IPS-11a (cell line): ENCODE results near the gene IQCE.

Source experiments
- H3K4me3 ChIP-seq: one replicate; pipeline ENCODE4 v1.5.1; 2013; ENCODE audit warnings: low read depth, low read length, control low read depth

The IQCE gene

DNA sequence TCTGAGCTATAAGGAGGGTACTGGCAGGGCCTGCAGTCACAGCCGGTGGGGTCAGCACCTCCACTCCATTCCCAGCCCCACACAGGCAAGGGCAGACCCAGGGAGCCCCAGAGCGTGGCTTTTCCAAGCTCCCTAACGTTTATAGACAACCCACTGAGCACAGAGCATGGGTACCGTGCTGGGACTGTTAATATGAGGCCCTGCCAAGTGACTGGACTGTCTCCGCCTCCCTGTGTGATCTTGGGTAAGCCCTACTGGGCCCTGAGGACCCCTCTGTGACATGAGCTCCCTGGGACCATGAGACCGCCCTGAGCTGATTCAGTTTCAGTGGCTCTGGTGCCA lies 85.4 kb downstream of the IQCE start:
- no peak overlapping the region for H3K4me3 ChIP-seq

DNA sequence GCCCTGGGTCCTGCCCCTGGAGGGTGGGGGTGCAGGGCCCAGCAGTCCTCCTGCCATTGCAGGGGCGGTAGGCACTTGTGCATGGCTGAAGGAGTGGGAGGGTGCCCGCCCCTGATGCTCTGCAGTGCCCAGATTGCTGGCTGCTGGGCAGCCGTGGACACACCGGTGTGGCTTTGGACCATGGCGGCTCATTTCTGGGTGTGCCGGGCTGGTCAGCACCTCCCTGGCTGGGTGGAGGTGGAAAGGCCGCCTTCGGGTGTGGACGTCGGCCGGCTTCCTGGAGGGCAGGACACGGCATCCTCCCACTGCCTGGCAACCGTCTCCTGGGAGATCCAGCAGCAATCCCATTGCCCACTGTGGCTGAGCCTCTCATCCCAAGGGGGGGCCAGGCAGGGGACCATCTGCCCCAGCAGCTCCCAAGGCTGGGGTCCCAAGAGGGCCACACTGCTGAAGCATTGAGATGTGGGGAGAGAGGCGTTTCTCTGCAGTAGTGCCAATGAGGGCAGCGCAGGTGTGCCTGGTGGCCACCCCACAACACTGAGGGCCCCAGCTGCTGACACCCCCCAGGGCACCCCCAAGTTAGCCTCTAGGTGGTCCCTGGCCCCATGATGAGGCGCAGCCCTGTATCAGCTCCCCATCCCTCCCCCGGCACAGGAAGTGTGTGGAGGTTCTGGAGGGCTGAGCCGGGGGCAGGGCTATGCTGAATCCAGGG lies 85.9 kb downstream of the IQCE start:
- no peak overlapping the region for H3K4me3 ChIP-seq

DNA sequence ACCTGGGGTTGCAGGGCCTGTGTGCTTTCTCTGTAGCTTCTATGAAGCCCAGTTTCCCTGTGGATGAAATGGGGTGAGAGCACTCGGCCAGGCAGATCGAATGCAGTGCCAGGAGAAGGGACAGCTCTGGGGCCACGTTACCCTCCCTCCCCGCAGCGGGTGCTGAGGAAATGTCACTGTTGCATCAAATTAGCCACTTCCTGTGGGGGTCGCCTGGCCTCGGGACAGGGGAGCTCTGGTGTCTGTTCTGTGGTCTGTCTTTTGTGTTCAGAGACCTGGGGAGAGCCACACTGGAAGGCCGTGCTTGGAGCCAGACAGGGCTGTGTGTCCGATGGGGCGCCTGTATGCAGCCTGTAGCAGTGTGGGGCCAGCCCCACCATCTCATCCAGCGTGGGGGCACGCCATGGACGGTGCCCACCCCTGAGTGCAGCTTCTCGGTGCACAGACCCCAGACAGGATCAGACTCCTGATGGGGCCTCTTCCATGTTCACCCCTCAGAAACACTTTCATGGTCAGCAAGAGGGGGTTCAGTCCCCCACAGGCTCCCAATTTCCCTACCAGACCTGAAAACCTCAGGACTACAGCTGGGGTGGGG lies 86.6 kb downstream of the IQCE start:
- H3K4me3 ChIP-seq = no peak overlapping the region

DNA sequence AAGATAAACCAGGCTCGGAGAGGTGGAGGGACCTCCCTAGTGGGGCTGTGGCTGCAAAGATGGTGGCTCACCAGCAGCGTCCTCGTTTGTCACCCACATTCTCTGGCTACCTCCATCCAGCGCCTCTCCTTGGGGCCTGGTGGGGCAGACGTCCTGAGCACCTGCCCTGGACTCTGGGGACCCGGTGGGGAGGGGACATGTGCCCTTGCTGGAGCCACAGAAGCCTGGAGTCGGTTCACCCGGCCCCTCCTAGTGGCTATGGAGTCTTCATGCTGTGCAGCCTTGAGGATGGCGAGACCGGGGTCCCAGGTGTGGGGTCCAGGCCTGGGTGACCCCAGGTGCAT lies 87.5 kb downstream of the IQCE start:
- no peak overlapping the region for H3K4me3 ChIP-seq

- no peak overlapping the region for H3K4me3 ChIP-seq
Measured at GRCh38 chr7:2646680-2647571, 88.1 kb downstream of the IQCE start.

DNA sequence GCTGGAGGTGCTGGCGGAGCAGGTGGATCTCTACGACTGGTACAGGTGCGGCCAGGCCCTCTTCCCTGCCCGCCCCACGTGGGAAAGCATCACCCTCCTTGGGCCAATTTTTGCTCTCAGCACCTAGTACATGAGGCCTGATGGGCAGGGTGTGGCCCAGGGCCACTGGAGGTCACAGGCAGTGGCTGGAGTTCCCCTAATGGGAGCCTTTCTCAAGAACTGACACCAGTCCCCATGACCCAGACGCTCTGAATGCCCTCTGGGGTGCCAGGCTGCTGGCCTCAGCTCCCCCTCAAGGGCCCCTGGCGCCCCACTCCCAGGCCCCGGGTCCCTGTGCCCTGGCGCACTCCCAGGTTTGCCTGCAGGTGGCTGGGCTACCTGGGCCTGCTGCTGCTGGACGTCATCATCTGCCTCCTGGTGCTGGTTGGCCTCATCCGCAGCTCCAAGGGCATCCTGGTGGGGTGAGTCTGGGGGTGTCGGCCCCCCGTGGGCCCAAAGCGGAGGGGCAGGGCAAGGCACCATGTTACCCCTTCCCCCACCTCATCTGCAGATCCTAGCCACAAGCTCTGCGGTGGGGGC lies 88.9 kb downstream of the IQCE start:
- H3K4me3 ChIP-seq = no peak overlapping the region

GRCh38 chr7:2649139-2649838 lies 90.5 kb downstream of the IQCE start:
- H3K4me3 ChIP-seq = no peak overlapping the region

DNA sequence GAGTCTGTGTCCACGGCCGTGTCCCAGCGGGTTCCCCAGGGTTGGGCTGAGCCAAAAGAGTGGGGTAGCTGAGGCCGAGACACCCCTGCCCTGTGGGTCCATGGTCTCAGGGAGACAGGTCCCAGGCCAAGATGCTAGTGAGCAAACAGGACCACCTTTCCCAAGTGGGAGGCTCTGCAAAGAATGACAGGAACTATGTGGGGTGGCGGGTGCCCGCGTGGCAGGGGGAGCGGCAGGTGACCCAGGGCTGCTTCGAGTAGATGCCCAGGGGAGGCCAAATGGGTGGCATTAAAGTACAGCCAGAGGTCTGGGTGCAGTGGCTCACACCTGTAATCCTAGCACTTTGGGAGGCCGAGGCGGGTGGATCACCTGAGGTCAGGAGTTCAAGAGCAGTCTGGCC lies 91.2 kb downstream of the IQCE start:
- H3K4me3 ChIP-seq = no peak overlapping the region

- no peak overlapping the region for H3K4me3 ChIP-seq
Measured at GRCh38 chr7:2650451-2650850, 91.7 kb downstream of the IQCE start.

DNA sequence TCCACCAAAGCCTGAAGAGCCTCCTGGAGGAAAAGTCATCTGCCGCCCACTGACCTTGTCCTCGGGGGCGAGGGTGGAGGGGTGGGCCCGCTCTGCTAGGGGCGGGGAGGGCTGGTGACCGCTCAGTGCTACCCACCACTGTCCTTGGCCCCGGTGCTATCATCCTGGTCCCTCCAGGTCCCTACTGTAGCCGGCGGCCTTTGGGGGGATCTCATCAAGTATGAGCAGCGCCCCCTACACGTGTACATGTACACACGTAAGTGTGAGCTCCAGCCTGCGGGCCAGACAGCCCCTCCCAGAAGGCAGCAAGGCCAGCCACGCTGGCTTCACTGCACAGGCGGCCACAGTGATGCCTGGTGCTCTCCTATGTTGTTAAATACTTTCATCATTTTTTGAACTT lies 92.6 kb downstream of the IQCE start:
- H3K4me3 ChIP-seq = no peak overlapping the region

GRCh38 chr7:2651847-2652735 lies 93.3 kb downstream of the IQCE start:
- H3K4me3 ChIP-seq = no peak overlapping the region

DNA sequence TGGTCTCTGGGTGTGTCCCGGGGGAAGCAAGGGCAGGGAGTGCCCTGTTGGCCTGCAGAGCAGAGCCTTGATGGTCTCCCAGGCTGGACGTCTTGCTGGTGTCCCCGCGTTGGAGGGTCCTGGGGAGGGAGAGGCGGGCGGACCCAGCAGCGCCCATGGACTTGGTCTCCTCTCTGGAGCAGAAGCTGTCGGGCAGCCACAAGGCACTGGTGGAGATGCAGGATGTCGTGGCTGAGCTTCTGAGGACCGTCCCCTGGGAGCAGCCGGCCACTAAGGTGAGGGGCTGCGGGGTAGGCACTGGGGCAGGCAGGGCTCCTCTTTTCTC lies 93.9 kb downstream of the IQCE start:
- no peak overlapping the region for H3K4me3 ChIP-seq

GRCh38 chr7:2654059-2654458 lies 95.3 kb downstream of the IQCE start:
- H3K4me3 ChIP-seq = no peak overlapping the region

DNA sequence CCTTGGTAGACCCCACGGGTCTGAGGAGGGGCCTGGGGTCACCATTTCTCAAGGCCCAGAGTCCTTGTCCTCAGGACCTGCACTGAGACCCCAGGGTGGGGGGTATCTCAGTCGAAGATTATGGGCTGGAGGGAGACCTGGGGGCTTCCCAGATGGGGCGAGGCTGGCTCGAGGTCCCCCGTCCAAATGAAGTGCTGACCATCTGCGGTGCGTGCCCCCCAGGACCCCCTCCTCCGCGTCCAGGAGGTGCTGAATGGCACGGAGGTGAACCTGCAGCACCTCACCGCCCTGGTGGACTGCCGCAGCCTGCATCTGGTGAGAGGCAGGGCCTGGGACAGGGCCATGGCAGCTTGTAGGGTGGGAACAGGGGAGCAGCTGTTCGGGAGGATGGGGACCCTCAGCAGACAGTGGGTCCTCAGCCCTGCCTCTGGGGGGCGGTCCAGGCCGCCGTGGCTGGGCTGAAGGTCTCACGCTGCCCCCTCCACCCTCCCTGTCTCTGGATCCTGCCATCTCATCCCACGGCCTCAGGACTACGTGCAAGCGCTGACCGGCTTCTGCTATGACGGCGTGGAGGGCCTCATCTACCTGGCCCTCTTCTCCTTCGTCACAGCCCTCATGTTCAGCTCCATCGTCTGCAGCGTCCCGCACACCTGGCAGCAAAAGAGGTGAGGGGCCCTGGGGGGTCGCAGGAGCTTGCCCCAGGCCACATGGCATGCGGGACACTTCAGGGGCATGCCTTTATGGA lies 97.3 kb downstream of the IQCE start:
- H3K4me3 ChIP-seq = no peak overlapping the region

DNA sequence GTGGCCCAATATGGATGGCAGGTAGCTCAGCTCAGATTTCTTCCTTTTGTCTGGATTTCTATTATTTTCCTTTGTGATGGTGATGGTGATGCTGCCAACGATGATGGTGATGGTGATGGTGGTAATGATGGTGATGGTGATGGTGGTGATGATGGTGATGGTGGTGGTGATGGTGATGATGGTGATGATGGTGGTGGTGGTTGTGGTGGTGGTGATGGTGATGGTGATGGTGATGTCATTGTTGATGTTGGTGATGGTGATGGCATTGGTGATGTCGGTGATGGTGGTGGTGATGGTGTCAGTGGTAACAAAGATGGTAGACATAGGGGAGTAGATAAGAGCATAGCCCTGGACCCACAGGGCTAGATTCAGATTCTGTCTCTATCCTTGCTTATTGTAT lies 98.4 kb downstream of the IQCE start:
- H3K4me3 ChIP-seq = no peak overlapping the region

GRCh38 chr7:2657920-2658671 lies 99.3 kb downstream of the IQCE start:
- no peak overlapping the region for H3K4me3 ChIP-seq

DNA sequence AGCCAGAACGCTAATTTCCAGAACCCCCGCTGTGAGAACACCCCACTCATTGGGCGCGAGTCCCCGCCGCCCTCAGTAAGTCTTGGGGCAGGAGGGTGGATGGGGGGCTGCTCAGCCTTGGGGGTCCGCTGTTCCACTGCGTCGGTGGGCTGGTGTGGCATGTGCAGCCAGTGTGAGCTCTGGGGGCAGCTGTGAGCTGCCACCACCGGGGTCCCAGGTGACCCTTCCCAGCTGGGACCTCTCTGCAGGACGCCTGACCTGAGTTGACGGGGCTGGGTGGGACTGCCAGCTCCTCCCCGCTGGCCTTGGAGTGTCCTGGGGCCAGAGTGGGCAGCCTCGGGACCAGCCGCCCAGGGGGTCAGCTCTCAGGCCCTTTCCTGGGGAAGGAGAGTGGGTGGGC lies 100.2 kb downstream of the IQCE start:
- no peak overlapping the region for H3K4me3 ChIP-seq

DNA sequence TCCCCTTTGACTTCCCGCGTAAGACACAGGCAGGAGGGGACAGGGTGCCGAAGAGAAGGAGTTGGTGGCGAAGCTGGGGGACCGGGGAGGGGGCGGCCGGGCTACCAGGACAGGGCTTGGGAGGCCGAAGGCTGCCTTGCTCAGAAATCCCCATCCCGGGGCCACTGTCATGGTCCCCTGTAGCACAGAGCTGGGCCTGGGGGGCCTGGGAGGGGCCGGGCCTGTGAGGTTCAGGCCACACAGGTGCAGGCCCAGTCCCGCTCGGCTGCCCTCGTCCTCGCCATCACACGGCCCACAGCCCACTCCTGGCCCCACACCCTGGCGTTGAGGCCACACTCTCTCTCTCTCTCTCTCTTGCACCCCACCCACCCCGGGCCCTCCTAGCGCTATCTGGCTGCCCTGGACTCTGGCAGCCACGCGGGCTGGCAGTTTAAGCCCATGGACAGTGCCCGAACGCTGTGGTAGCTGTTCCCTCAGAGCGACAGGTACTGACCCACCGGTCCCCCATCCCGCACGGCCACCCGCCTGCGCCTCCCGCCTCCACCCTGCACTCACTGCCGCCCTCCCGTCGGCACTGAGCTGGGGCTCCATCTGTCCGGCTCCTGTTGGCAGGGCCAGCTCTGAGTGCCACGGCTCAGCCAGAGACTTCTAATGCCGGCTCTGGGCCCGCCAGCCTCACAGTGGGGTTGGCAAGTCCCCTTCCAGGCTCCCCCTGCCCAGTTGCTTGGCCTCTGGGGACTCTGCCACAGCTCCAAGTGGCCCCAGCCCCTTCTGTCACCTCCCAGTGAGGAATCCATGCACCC lies 101.0 kb downstream of the IQCE start:
- no peak overlapping the region for H3K4me3 ChIP-seq
